Endodermal cell (in vitro differentiated cells): ENCODE measurements around the gene MRO. TPM values are rescaled to one million over a fixed set of nuclear protein-coding genes. Genes with fewer than 3 reads are reported as not detected.

ENCODE experiments used
- DNase-seq: peaks from one replicate; pipeline ENCODE4 v3.0.0-alpha.2; 2017
- H3K27ac ChIP-seq: 2 replicates; pipeline ENCODE4 v1.5.1; 2013; ENCODE audit warnings: mild to moderate bottlenecking, low read depth, low read length, moderate library complexity
- H3K27me3 ChIP-seq: 2 replicates; pipeline ENCODE4 v1.6.1; 2013; ENCODE audit warnings: mild to moderate bottlenecking, low read length, moderate library complexity; ENCODE audit not compliant: insufficient read depth, control insufficient read depth, poor library complexity, severe bottlenecking
- H3K36me3 ChIP-seq: 2 replicates; pipeline ENCODE4 v1.7.0; 2013; ENCODE audit warnings: mild to moderate bottlenecking, low read length, moderate library complexity; ENCODE audit not compliant: control insufficient read depth, insufficient read depth
- H3K4me1 ChIP-seq: one replicate; pipeline ENCODE4 v1.7.0; 2013; ENCODE audit warnings: low read length; ENCODE audit not compliant: control insufficient read depth, insufficient read depth
- H3K4me3 ChIP-seq: 2 replicates; pipeline ENCODE4 v1.5.1; 2013; ENCODE audit warnings: mild to moderate bottlenecking, low read length, moderate library complexity
- H3K9ac ChIP-seq: 2 replicates; pipeline ENCODE4 v1.6.1; 2013; ENCODE audit warnings: mild to moderate bottlenecking, low read length, moderate library complexity; ENCODE audit not compliant: poor library complexity, severe bottlenecking; ENCODE audit errors: extremely low read depth
- H3K9me3 ChIP-seq: 2 replicates; pipeline ENCODE4 v1.6.1; 2013; ENCODE audit warnings: mild to moderate bottlenecking, low read length, moderate library complexity; ENCODE audit not compliant: control insufficient read depth
- H3K27ac Mint-ChIP-seq: 2 replicates; pipeline ENCODE4 v1.8.0; 2020; ENCODE audit warnings: mixed read lengths
- H3K27me3 Mint-ChIP-seq: 2 replicates; pipeline ENCODE4 v1.8.0; 2021; ENCODE audit warnings: mild to moderate bottlenecking, mixed read lengths; ENCODE audit not compliant: insufficient read depth
- H3K36me3 Mint-ChIP-seq: 2 replicates; pipeline ENCODE4 v1.8.0; 2020; ENCODE audit warnings: low read depth, mixed read lengths
- H3K4me1 Mint-ChIP-seq: 2 replicates; pipeline ENCODE4 v1.8.0; 2020; ENCODE audit warnings: mixed read lengths
- H3K4me3 Mint-ChIP-seq: 2 replicates; pipeline ENCODE4 v1.8.0; 2020; ENCODE audit warnings: mild to moderate bottlenecking, moderate library complexity, mixed read lengths
- H3K9me3 Mint-ChIP-seq: 2 replicates; pipeline ENCODE4 v1.8.0; 2020; ENCODE audit warnings: mild to moderate bottlenecking, mixed read lengths
- CTCF ChIP-seq: fragments of 200-600 bp; sonication (generic); conservative IDR thresholded peaks from 2 replicates; pipeline ENCODE4 v1.5.0; 2021; ENCODE audit warnings: antibody characterized with exemption, mild to moderate bottlenecking
- WGBS, 2 experiments: methylation state at CpG; one replicate each; pipeline versions ENCODE4 v1.1.5 to v1.1.7; 2013; ENCODE audit warnings: missing lambda C conversion rate in 2 of 2, mixed read lengths in 1 of 2; ENCODE audit not compliant: insufficient coverage in 1 of 2, insufficient read length in 1 of 2; 5-methylcytosine and 5-hydroxymethylcytosine counted together
- total RNA-seq, 2 donors: library from RNA; stranded (reverse); fragmentation: NEBNext Ultra II Directional in 1 of 2; extraction: Animal tissue kit (Norgen Biotek cat#: 25700) in 1 of 2; gene quantifications; 2 replicates in 1 of 2; 3 replicates in 1 of 2; pipeline ENCODE4 v1.2.1, GENCODE V29; 2021

Gene MRO
- total RNA-seq, 2 donors from 2014 or later, result 0.35 to 0.55 TPM

GRCh38 chr18:50775726-50776125 is 44.1 kb downstream of the MRO start:
- H3K36me3 ChIP-seq, result no peaks in the 10 kb centered on the region
- no peak overlapping the region for H3K27ac Mint-ChIP-seq
- H3K4me3 ChIP-seq, result no peak overlapping the region
- H3K27me3 Mint-ChIP-seq, result peaks cover 2% of the 10 kb centered on the region
- H3K9ac ChIP-seq, result no peak overlapping the region
- 93 to 95% methylated on average over 6 to 14 of the region's 14 CpGs for WGBS, 2 experiments
- H3K4me1 ChIP-seq, result no peaks in the 10 kb centered on the region
- no peak for DNase-seq
- H3K4me1 Mint-ChIP-seq, result peaks cover 4% of the 10 kb centered on the region
- H3K27ac ChIP-seq, result no peak overlapping the region
- H3K4me3 Mint-ChIP-seq, result no peak overlapping the region
- no peaks in the 10 kb centered on the region for H3K9me3 ChIP-seq
- H3K9me3 Mint-ChIP-seq, result peaks cover 1% of the 10 kb centered on the region
- no peaks in the 10 kb centered on the region for H3K27me3 ChIP-seq
- H3K36me3 Mint-ChIP-seq, result no peaks in the 10 kb centered on the region
- no peak for TF ChIP-seq CTCF

- Mint-ChIP-seq H3K36me3 (no peaks in the 10 kb centered on the region), H3K27ac (no peak overlapping the region), H3K27me3 (peaks cover 2% of the 10 kb centered on the region), H3K9me3 (peaks cover 5% of the 10 kb centered on the region), H3K4me1 (peaks cover under 1% of the 10 kb centered on the region), H3K4me3 (no peak overlapping the region)
- no peak for DNase-seq
- H3K4me1 ChIP-seq, result no peaks in the 10 kb centered on the region
- no peak overlapping the region for H3K4me3 ChIP-seq
- no peak for TF ChIP-seq CTCF
- no peak overlapping the region for H3K27ac ChIP-seq
- 86 to 92% methylated on average over 7 to 9 of the region's 9 CpGs for WGBS, 2 experiments
- no peak overlapping the region for H3K9ac ChIP-seq
- H3K36me3 ChIP-seq, result no peaks in the 10 kb centered on the region
- H3K9me3 ChIP-seq, result peaks cover 5% of the 10 kb centered on the region
- no peaks in the 10 kb centered on the region for H3K27me3 ChIP-seq
These were observed 44.6 kb downstream of the MRO start for GRCh38 chr18:50775207-50775606.

DNA sequence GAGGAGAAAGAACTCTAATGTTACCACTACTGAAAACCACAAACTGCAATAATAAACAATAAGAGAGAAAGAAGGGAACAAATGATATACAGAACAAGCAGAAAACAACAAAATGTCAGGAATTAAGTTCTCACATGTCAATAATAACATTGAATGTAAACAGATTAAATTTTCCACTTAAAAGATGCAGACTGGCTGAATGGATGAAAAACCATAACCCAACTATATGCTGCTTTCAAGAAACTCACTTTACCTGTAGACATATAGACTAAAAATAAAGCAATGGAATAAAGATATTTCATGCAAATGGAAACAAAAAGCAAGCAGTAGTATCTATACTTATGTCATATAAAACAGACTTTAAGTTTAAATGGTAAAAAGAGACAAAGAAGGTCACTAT is 50.4 kb downstream of the MRO start:
- no peak overlapping the region for H3K4me3 Mint-ChIP-seq
- no peak overlapping the region for H3K27ac ChIP-seq
- no peaks in the 10 kb centered on the region for H3K27me3 Mint-ChIP-seq
- H3K27ac Mint-ChIP-seq, result no peak overlapping the region
- H3K4me3 ChIP-seq, result no peak overlapping the region
- H3K36me3 ChIP-seq, result no peaks in the 10 kb centered on the region
- H3K9ac ChIP-seq, result no peak overlapping the region
- peaks cover 21% of the 10 kb centered on the region for H3K9me3 ChIP-seq
- H3K9me3 Mint-ChIP-seq, result peaks cover 27% of the 10 kb centered on the region
- no peak for DNase-seq
- TF ChIP-seq CTCF, result no peak
- H3K4me1 Mint-ChIP-seq, result no peaks in the 10 kb centered on the region
- H3K27me3 ChIP-seq, result no peaks in the 10 kb centered on the region
- no peaks in the 10 kb centered on the region for H3K4me1 ChIP-seq
- no peaks in the 10 kb centered on the region for H3K36me3 Mint-ChIP-seq
